ENCODE results near the gene SOCS4. TPM values are rescaled to one million over a fixed set of nuclear protein-coding genes. Genes with fewer than 3 reads are reported as not detected.
"Not testable (repeated sequence)": the region's sequence is repeated elsewhere in the genome, so short reads cannot be mapped to it uniquely, and the experiment has no call there.

Gene SOCS4
- total RNA-seq, 1 donor from 2014 or later, result 23.7 TPM

GRCh38 chr14:55054098-55054497 is 27.1 kb downstream of the SOCS4 start:
- Mint-ChIP-seq H3K9me3 (ENCODE audit: unreplicated experiment) (no peaks in the 10 kb centered on the region), H3K27ac (ENCODE audit: unreplicated experiment) (no peak overlapping the region), H3K36me3 (ENCODE audit: low read depth, unreplicated experiment) (peaks cover 12% of the 10 kb centered on the region), H3K4me3 (ENCODE audit: unreplicated experiment) (peak overlapping the region; percentile 4), H3K27me3 (ENCODE audit: unreplicated experiment) (peaks cover 22% of the 10 kb centered on the region), H3K4me1 (ENCODE audit: unreplicated experiment) (peaks cover 37% of the 10 kb centered on the region)
- TF ChIP-seq, protein P1, sequence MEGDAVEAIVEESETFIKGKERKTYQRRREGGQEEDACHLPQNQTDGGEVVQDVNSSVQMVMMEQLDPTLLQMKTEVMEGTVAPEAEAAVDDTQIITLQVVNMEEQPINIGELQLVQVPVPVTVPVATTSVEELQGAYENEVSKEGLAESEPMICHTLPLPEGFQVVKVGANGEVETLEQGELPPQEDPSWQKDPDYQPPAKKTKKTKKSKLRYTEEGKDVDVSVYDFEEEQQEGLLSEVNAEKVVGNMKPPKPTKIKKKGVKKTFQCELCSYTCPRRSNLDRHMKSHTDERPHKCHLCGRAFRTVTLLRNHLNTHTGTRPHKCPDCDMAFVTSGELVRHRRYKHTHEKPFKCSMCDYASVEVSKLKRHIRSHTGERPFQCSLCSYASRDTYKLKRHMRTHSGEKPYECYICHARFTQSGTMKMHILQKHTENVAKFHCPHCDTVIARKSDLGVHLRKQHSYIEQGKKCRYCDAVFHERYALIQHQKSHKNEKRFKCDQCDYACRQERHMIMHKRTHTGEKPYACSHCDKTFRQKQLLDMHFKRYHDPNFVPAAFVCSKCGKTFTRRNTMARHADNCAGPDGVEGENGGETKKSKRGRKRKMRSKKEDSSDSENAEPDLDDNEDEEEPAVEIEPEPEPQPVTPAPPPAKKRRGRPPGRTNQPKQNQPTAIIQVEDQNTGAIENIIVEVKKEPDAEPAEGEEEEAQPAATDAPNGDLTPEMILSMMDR (IDR thresholded peaks at IDR 0.05; ENCODE audit: unreplicated experiment), result no peak
- DNase-seq (ENCODE audit: low spot score), result no peak

DNA sequence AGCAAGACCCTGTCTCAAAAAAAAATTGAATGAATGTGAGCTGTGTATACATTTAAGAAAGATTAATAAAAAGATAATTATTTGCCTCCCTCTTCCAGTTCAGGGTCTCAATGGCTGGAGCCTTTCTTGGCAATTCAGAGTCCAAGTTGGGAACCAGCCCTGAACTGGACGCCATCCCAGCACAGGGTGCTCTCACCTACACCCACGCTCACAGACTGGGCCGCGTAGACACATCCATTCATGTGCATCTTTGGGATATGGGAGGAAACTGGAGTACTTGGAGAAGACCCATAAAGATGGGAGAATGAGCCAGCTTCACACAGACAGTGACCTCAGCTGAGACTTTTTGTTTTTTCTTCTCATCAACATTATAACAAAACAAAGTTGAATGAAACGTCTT is 30.9 kb downstream of the SOCS4 start:
- Mint-ChIP-seq H3K27ac (ENCODE audit: unreplicated experiment) (no peak overlapping the region), H3K27me3 (ENCODE audit: unreplicated experiment) (peaks cover 2% of the 10 kb centered on the region), H3K4me3 (ENCODE audit: unreplicated experiment) (no peak overlapping the region), H3K9me3 (ENCODE audit: unreplicated experiment) (no peaks in the 10 kb centered on the region), H3K4me1 (ENCODE audit: unreplicated experiment) (peaks cover 15% of the 10 kb centered on the region), H3K36me3 (ENCODE audit: low read depth, unreplicated experiment) (peaks cover 19% of the 10 kb centered on the region)
- TF ChIP-seq, protein P1 (IDR thresholded peaks at IDR 0.05; ENCODE audit: unreplicated experiment), result no peak
- no peak for DNase-seq (ENCODE audit: low spot score)

- Mint-ChIP-seq H3K9me3 (ENCODE audit: unreplicated experiment) (no peaks in the 10 kb centered on the region), H3K36me3 (ENCODE audit: low read depth, unreplicated experiment) (peaks cover 15% of the 10 kb centered on the region)
- TF ChIP-seq, protein P1 (IDR thresholded peaks at IDR 0.05; ENCODE audit: unreplicated experiment), result no peak
Observed at GRCh38 chr14:55059333-55059732, 32.3 kb downstream of the SOCS4 start.

DNA sequence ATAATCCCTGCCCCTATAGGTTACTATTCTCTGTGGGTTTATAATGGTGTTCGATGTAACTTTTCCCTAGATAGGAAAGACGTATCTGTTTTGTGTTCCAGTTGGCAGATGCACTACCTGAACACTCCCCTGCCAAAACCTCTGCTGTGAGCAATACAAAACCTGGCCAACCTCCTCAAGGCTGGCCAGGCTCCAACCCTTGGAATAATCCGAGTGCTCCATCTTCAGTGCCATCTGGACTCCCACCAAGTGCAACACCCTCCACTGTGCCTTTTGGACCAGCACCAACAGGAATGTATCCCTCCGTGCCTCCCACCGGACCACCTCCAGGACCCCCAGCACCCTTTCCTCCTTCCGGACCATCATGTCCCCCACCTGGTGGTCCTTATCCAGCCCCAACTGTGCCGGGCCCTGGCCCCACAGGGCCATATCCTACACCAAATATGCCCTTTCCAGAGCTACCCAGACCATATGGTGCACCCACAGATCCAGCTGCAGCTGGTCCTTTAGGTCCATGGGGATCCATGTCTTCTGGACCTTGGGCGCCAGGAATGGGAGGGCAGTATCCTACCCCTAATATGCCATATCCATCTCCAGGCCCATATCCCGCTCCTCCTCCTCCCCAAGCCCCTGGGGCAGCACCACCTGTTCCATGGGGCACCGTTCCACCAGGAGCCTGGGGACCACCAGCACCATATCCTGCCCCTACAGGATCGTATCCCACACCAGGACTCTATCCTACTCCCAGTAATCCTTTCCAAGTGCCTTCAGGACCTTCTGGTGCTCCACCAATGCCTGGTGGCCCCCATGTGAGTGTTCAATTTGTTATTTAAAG is 35.7 kb downstream of the SOCS4 start:
- TF ChIP-seq, protein P1 (IDR thresholded peaks at IDR 0.05; ENCODE audit: unreplicated experiment), result no peak
- no peak overlapping the region for H3K27ac Mint-ChIP-seq (ENCODE audit: unreplicated experiment)
- no peaks in the 10 kb centered on the region for H3K27me3 Mint-ChIP-seq (ENCODE audit: unreplicated experiment)
- H3K4me3 Mint-ChIP-seq (ENCODE audit: unreplicated experiment), result peak overlapping the region; percentile 71
- no peak for DNase-seq (ENCODE audit: low spot score)
- H3K4me1 Mint-ChIP-seq (ENCODE audit: unreplicated experiment), result no peaks in the 10 kb centered on the region
- no peaks in the 10 kb centered on the region for H3K9me3 Mint-ChIP-seq (ENCODE audit: unreplicated experiment)
- peaks cover 15% of the 10 kb centered on the region for H3K36me3 Mint-ChIP-seq (ENCODE audit: low read depth, unreplicated experiment)

More at GRCh38 chr14:55059333-55059732, 32.3 kb downstream of the SOCS4 start:
- H3K4me3 Mint-ChIP-seq (ENCODE audit: unreplicated experiment), result no peak overlapping the region
- H3K4me1 Mint-ChIP-seq (ENCODE audit: unreplicated experiment), result peaks cover 4% of the 10 kb centered on the region
- no peak for DNase-seq (ENCODE audit: low spot score)
- H3K27ac Mint-ChIP-seq (ENCODE audit: unreplicated experiment), result no peak overlapping the region
- H3K27me3 Mint-ChIP-seq (ENCODE audit: unreplicated experiment), result no peaks in the 10 kb centered on the region

DNA sequence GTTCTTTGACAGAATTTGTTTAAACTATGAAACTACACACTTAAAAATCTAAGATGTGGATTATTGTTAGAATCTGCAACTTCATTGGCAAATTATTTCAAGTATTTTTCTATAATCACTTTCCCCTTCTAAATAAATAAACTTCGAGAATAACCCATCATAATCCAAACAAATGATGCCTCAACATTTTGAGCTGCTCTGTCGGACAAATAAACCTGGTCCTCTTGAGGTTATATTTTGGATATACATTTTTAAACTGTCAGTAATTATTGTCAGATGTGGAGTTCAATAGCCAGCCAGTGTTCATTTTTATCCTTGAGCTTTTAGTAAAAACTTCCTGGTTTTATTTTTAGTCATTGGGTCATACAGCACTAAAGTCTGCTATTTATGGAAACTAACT is 37.9 kb downstream of the SOCS4 start:
- peaks cover 15% of the 10 kb centered on the region for H3K36me3 Mint-ChIP-seq (ENCODE audit: low read depth, unreplicated experiment)
- not testable (repeated sequence) for H3K4me3 Mint-ChIP-seq (ENCODE audit: unreplicated experiment); H3K9me3 Mint-ChIP-seq (ENCODE audit: unreplicated experiment); H3K27me3 Mint-ChIP-seq (ENCODE audit: unreplicated experiment); H3K4me1 Mint-ChIP-seq (ENCODE audit: unreplicated experiment); H3K27ac Mint-ChIP-seq (ENCODE audit: unreplicated experiment); DNase-seq (ENCODE audit: low spot score)
